Sciatic nerve (tissue), 2 donors: Measurements from ENCODE around the gene ZNG1E. TPM values are rescaled to one million over a fixed set of nuclear protein-coding genes. Genes with fewer than 3 reads are reported as not detected.
"Not testable (repeated sequence)": the region's sequence is repeated elsewhere in the genome, so short reads cannot be mapped to it uniquely, and the experiment has no call there.

ENCODE experiments used
- ATAC-seq: fragments of 200-7000 bp; cut with Tn5 transposase; one replicate; pipeline ENCODE4 v1.9.1; 2020; ENCODE audit warnings: mild to moderate bottlenecking, moderate library complexity
- DNase-seq: peaks from one replicate; pipeline ENCODE4 v3.0.0-alpha.2; 2020; ENCODE audit warnings: low spot score
- intact Hi-C: fragments of 100-400 bp; cut with DNase I; formaldehyde crosslinking; loops from one replicate; pipeline ENCODE4 v1.14.2; 2022
- total RNA-seq: library from RNA; stranded (reverse); fragmentation: NEBNext Ultra II Directional; extraction: Animal tissue kit (Norgen Biotek cat#: 25700); gene quantifications from one replicate; pipeline ENCODE4 v1.2.1, GENCODE V29; 2021
- donor health status: DM: no; HTN: no; CAD: no.
- donor health status: DM: no; HTN: no; CAD: no.

Gene ZNG1E
- 53.2 TPM for total RNA-seq

GRCh38 chr9:65675589-65676021 is at the start of gene ZNG1E:
TSS of gene ZNG1E (plus strand) at chr9:65675928. CDS start at chr9:65675977, 49 bp downstream.
- peak; percentile 63 for DNase-seq
- ATAC-seq, intact Hi-C loops: not testable (repeated sequence)

DNA sequence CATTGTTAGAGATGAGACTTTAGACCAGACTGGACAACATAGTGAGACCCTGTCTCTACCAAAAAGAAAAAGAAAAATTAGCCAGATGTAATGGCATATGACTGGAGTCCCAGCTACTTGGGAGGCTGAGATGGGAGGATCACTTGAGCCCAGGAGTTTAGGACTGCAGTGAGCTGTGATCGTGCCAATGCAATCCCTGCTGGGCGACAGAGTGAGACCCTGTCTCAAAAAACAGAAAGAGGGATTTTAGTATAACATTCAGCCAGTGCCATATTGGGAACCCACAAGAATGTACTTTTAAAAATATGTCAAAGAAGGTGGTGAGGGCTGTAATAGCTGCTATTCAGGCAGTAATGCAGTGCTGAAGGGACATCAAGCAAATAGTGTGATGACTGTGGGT is 2.1 kb upstream of the ZNG1E start:
- DNase-seq, intact Hi-C loops, ATAC-seq: not testable (repeated sequence)

DNA sequence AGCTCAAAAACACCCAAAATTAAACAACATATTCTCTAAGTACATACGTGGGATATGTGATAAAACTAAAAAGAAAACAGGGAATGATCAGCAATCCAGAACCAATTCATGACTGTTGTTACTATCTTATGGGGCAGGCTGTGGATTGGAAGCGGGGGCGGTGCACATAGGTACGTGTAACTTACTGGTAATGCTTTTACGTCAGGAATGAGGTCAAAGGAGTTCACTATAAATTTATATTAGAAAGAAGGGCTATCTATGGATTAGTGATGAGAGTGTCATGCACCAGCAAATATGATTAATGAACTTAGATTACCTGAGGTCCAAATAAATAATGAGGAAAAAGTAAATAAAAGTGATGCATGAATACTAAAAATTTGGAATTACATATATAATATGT is 710 bp upstream of the ZNG1E start:
- intact Hi-C loops, ATAC-seq, DNase-seq: not testable (repeated sequence)

DNA sequence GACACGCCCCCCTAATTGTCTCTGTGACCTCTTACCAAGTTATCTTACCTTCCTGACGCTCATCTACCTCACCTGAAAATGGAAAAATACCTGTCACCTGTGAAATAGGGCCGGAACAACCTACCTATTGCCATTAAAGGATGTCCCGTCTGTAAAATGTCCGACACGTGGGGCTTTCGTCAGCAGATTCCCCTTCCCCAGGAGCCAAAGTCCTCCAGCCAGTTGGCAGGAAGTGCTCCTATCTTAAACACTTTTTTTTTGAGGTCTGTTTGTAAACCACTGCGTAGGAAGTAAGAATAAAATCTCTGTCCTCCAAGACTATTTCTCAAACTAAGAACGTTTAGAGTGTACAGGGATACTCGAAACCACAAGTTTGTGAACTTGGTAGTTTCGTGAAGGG is 661 bp downstream of the ZNG1E start:
- DNase-seq, ATAC-seq, intact Hi-C loops: not testable (repeated sequence)

- intact Hi-C loops, DNase-seq, ATAC-seq: not testable (repeated sequence)
Measured at GRCh38 chr9:65678533-65678932, 2.8 kb downstream of the ZNG1E start.

GRCh38 chr9:65703550-65703949 is 27.8 kb downstream of the ZNG1E start:
- intact Hi-C loops, ATAC-seq, DNase-seq: not testable (repeated sequence)

DNA sequence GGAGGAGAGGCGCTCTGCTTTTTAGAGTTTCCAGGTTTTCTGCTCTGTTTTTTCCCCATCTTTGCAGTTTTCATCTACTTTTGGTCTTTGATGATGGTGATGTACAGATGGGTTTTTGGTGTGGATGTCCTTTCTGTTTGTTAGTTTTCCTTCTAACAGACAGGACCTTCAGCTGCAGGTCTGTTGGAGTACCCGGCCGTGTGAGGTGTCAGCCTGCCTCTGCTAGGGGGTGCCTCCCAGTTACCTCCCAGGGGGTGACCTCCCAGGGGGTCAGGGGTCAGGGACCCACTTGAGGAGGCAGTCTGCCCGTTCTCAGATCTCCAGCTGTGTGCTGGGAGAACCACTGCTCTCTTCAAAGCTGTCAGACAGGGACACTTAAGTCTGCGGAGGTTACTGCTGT is 38.7 kb downstream of the ZNG1E start:
- ATAC-seq, intact Hi-C loops, DNase-seq: not testable (repeated sequence)

- intact Hi-C loops, DNase-seq, ATAC-seq: not testable (repeated sequence)
Measured at GRCh38 chr9:65737096-65737564, 61.4 kb downstream of the ZNG1E start, which contains the start of gene FOXD4L4. TSS of gene FOXD4L4 (plus strand) at chr9:65737146. CDS start at chr9:65737146, 0 bp downstream.

DNA sequence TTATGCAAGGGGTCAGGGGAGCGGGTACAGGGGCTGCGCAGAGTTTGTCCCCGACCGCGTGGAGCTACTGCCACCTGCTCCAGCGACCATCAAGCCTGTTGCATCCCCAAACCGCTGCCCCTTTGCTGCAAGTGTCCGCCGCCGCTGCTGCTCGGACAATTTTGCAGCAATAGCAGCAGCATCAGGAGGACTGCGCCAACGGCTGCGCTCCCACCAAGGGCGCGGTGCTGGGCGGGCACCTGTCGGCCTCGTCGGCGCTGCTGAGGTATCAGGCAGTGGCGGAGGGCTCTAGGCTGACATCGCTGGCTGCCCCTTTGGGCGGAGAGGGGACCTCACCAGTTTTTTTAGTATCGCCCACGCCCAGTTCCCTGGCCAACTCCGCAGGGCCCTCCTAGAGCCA is 62.4 kb downstream of the ZNG1E start:
- ATAC-seq, intact Hi-C loops, DNase-seq: not testable (repeated sequence)

Other genes starting within 250 kb of the ZNG1E start
- not detected for gene FOXD4L4, start 61.2 kb downstream of the ZNG1E start, total RNA-seq